B cell (primary cell): ENCODE data around the gene TMOD2. TPM values are rescaled to one million over a fixed set of nuclear protein-coding genes. Genes with fewer than 3 reads are reported as not detected.

ENCODE experiments used
- ATAC-seq: fragments of 200-7000 bp; cut with Tn5 transposase; one replicate; pipeline ENCODE4 v1.10.0; 2021; ENCODE audit warnings: low read depth, mild to moderate bottlenecking, moderate number of reproducible peaks, moderate library complexity
- CTCF ChIA-PET: fragments of 350-600 bp; sonication (Branson Sonifier 250); formaldehyde crosslinking; loops from one replicate; lab custom pipeline; 2021; ENCODE audit warnings: antibody characterized with exemption, inconsistent platforms; lab: Charles Lee
- POLR2A ChIA-PET: fragments of 350-600 bp; sonication (Branson Sonifier 250); formaldehyde crosslinking; loops from one replicate; lab custom pipeline; 2021; ENCODE audit warnings: antibody characterized with exemption; lab: Charles Lee
- DNase-seq: peaks from one replicate; pipeline ENCODE4 v3.0.0; 2013
- H2AFZ ChIP-seq: 2 replicates; pipeline ENCODE4 v1.6.1; 2012; ENCODE audit warnings: mild to moderate bottlenecking, low read depth, low read length; ENCODE audit not compliant: insufficient read depth, poor library complexity, severe bottlenecking
- H3K27ac ChIP-seq, 2 donors: 1 replicate in 1 of 2; 2 replicates in 1 of 2; pipeline ENCODE4 v1.5.1; 2012 to 2013; ENCODE audit warnings: low read length in 2 of 2, mild to moderate bottlenecking in 2 of 2, moderate library complexity in 1 of 2
- H3K27me3 ChIP-seq, 4 experiments: fragments of 200-600 bp in 1 of 4; sonication (generic) in 1 of 4; replicated peaks in 1 of 4; 1 replicate in 2 of 4; 2 replicates in 2 of 4; pipeline versions ENCODE4 v1.6.1 to v1.7.0; 2013 to 2016; ENCODE audit warnings: low read length in 3 of 4, mild to moderate bottlenecking in 2 of 4, mixed read lengths in 1 of 4, moderate library complexity in 1 of 4; ENCODE audit not compliant: insufficient read depth in 4 of 4, control insufficient read depth in 3 of 4; ENCODE audit errors: control extremely low read depth in 1 of 4
- H3K36me3 ChIP-seq, 2 experiments: replicated peaks in 1 of 2; 1 replicate in 1 of 2; 2 replicates in 1 of 2; pipeline versions ENCODE4 v1.6.1 to v1.7.1; 2013; ENCODE audit warnings: low read length in 1 of 2; ENCODE audit not compliant: insufficient read depth in 2 of 2, control insufficient read depth in 1 of 2; ENCODE audit errors: control extremely low read depth in 1 of 2, extremely low read depth in 1 of 2
- H3K4me1 ChIP-seq, 2 donors: fragments of 200-600 bp in 1 of 2; sonication (generic) in 1 of 2; 1 replicate in 1 of 2; 2 replicates in 1 of 2; pipeline versions ENCODE4 v1.5.1 to v1.6.1; 2013 to 2017; ENCODE audit warnings: low read length in 2 of 2; ENCODE audit not compliant: control insufficient read depth in 2 of 2, insufficient read depth in 2 of 2
- H3K4me2 ChIP-seq: replicated peaks from 2 replicates; pipeline ENCODE3; 2012; ENCODE audit warnings: mild to moderate bottlenecking, low read depth, low read length; ENCODE audit not compliant: poor library complexity, severe bottlenecking
- H3K4me3 ChIP-seq, 5 experiments: fragments of 200-600 bp in 1 of 5; sonication (generic) in 1 of 5; 1 replicate in 3 of 5; 2 replicates in 2 of 5; pipeline versions ENCODE4 v1.5.1 to v1.7.0; 2011 to 2016; ENCODE audit warnings: low read length in 4 of 5, mild to moderate bottlenecking in 4 of 5, low read depth in 2 of 5, control low read depth in 1 of 5, moderate library complexity in 1 of 5; ENCODE audit not compliant: insufficient read depth in 1 of 5; ENCODE audit errors: control extremely low read depth in 1 of 5, extremely low read depth in 1 of 5
- H3K79me2 ChIP-seq: fragments of 200-600 bp; sonication (generic); one replicate; pipeline ENCODE4 v1.6.0; 2016; ENCODE audit warnings: low read length; ENCODE audit not compliant: control insufficient read depth, insufficient read depth
- H3K9ac ChIP-seq: fragments of 200-600 bp; sonication (generic); 2 replicates; pipeline ENCODE4 v1.6.1; 2017; ENCODE audit warnings: mild to moderate bottlenecking, low read length, moderate library complexity
- H3K9me3 ChIP-seq, 3 donors: one replicate each; pipeline versions ENCODE4 v1.6.1 to v1.7.1; 2013; ENCODE audit warnings: low read length in 2 of 3; ENCODE audit not compliant: control insufficient read depth in 2 of 3, insufficient read depth in 1 of 3; ENCODE audit errors: control extremely low read depth in 1 of 3
- H4K20me1 ChIP-seq: 2 replicates; pipeline ENCODE4 v1.6.0; 2012; ENCODE audit warnings: mild to moderate bottlenecking, low read length; ENCODE audit not compliant: insufficient read depth, control insufficient read depth, poor library complexity, severe bottlenecking
- H3K27ac Mint-ChIP-seq: one replicate; pipeline ENCODE4 v1.8.0; 2021; ENCODE audit warnings: mixed read lengths
- H3K27me3 Mint-ChIP-seq: one replicate; pipeline ENCODE4 v1.8.0; 2021; ENCODE audit warnings: mixed read lengths
- H3K4me1 Mint-ChIP-seq: one replicate; pipeline ENCODE4 v1.8.0; 2021; ENCODE audit warnings: mixed read lengths
- H3K4me3 Mint-ChIP-seq: one replicate; pipeline ENCODE4 v1.8.0; 2021; ENCODE audit warnings: mixed read lengths
- H3K9me3 Mint-ChIP-seq: one replicate; pipeline ENCODE4 v1.8.0; 2022; ENCODE audit warnings: mixed read lengths; ENCODE audit not compliant: insufficient read depth
- EZH2 ChIP-seq: IDR thresholded peaks from 2 replicates; pipeline ENCODE4 v1.6.1; 2012; ENCODE audit warnings: borderline replicate concordance, low read depth, mild to moderate bottlenecking, moderate library complexity, low read length; ENCODE audit not compliant: insufficient read depth, poor library complexity, severe bottlenecking
- WGBS: methylation state at CpG from one replicate; pipeline ENCODE4 v1.1.5; 2013; ENCODE audit warnings: missing lambda C conversion rate; ENCODE audit not compliant: insufficient coverage; 5-methylcytosine and 5-hydroxymethylcytosine counted together
- intact Hi-C: fragments of 100-400 bp; cut with micrococcal nuclease; formaldehyde crosslinking; loops from one replicate; pipeline ENCODE4 v1.10.0; 2022
- polyA plus RNA-seq: library from polyadenylated mRNA; depleted of rRNA; stranded (reverse); fragments of >200 nt; gene quantifications from 2 replicates; pipeline ENCODE4 v1.2.3, GENCODE V29; 2012
- total RNA-seq, 2 donors: library from RNA; stranded (reverse); fragments of 120-200 nt in 1 of 2; gene quantifications; 1 replicate in 1 of 2; 2 replicates in 1 of 2; pipeline versions ENCODE4 v1.2.3 to v1.2.4, GENCODE V29; 2013 to 2022
- TF ChIP-seq, protein P1 (sequence below): fragments of 200-600 bp; IDR thresholded peaks from one replicate; pipeline ENCODE4 v1.8.0; 2022; ENCODE audit warnings: antibody characterized with exemption, mild to moderate bottlenecking

Gene TMOD2
- total and polyA plus RNA-seq, 2 donors (not counting 1 experiment from before 2014, with no cell fraction given), result 5.7 to 25.9 TPM

DNA sequence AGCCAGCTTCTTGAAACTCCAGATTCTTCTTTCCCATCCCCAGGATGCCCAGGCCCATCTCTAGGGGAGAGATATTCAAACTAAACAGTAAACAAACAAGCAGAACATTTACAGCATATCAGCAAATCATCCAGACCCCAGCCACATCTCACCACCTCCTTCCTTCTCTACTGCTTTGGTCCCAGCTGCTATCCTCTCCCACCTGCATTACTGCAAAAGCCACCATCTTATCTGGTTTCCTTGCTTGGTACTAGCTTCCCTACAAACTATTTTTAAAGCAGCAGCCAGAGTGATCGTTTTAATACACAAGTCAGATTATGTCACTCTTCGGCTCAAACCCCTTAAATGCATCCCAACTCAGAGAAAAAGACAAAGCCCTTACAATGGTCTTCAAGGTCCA lies 18.8 kb upstream of the TMOD2 start:
- intact Hi-C loops, result loop anchor here (1.0 to 10.0 kb wide), 3 partner anchors 19 to 942 kb away; partner anchors contain the start of genes ATOSA and TMOD2
- peak overlapping the region; percentile 79 for H3K4me2 ChIP-seq

More for the DNA sequence above, 18.8 kb upstream of the TMOD2 start:
- Histone ChIP-seq H3K9me3 (no peaks in the 10 kb centered on the region), H3K36me3 (peaks cover 0 to 19% of the 10 kb centered on the region in 2 experiments), H3K79me2 (peaks cover 89% of the 10 kb centered on the region), H3K9ac (peak overlapping the region; percentile 62), H4K20me1 (peaks cover 6% of the 10 kb centered on the region), H3K4me3 (peak overlapping the region in 2 of 5 experiments; percentile 73 to 76), H2AFZ (no peak overlapping the region), H3K27ac (peak overlapping the region; percentile 85 to 92), H3K27me3 (no peaks in the 10 kb centered on the region), H3K4me1 (peaks cover 83 to 92% of the 10 kb centered on the region in 2 donors)
- ATAC-seq (no peak), DNase-seq (no peak)
- ChIA-PET POLR2A (interaction anchor here (1.3 kb wide), 1 partner anchor 13 kb away, joined by 4 read pairs; no protein-coding TSS in a partner anchor), CTCF (interaction anchor here (1.5 to 10.8 kb wide), 5 partner anchors 15 to 83 kb away, joined by 4 to 133 read pairs (median 13); no protein-coding TSS in a partner anchor)
- peaks cover 86% of the 10 kb centered on the region for H3K4me1 Mint-ChIP-seq
- H3K4me3 Mint-ChIP-seq, result peak overlapping the region; percentile 88
- H3K9me3 Mint-ChIP-seq, result no peaks in the 10 kb centered on the region
- peak overlapping the region; percentile 94 for H3K27ac Mint-ChIP-seq
- 21% methylated on average over 2 of the region's 2 CpGs for WGBS
- H3K27me3 Mint-ChIP-seq, result no peaks in the 10 kb centered on the region
- TF ChIP-seq, protein P1, sequence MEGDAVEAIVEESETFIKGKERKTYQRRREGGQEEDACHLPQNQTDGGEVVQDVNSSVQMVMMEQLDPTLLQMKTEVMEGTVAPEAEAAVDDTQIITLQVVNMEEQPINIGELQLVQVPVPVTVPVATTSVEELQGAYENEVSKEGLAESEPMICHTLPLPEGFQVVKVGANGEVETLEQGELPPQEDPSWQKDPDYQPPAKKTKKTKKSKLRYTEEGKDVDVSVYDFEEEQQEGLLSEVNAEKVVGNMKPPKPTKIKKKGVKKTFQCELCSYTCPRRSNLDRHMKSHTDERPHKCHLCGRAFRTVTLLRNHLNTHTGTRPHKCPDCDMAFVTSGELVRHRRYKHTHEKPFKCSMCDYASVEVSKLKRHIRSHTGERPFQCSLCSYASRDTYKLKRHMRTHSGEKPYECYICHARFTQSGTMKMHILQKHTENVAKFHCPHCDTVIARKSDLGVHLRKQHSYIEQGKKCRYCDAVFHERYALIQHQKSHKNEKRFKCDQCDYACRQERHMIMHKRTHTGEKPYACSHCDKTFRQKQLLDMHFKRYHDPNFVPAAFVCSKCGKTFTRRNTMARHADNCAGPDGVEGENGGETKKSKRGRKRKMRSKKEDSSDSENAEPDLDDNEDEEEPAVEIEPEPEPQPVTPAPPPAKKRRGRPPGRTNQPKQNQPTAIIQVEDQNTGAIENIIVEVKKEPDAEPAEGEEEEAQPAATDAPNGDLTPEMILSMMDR, result no peak
- no peak for TF ChIP-seq EZH2
